GM21390 (cell line): ENCODE data around the gene NHEJ1.

Source experiments
- ATAC-seq: cut with Tn5 transposase; IDR thresholded peaks from one replicate; pipeline ENCODE4 v1.9.1; 2021; ENCODE audit not compliant: unreplicated experiment

The NHEJ1 gene

GRCh38 chr2:219059725-219060682 lies 100.6 kb downstream of the NHEJ1 start:
- no peak for ATAC-seq

- ATAC-seq, result no peak
These were observed 101.3 kb downstream of the NHEJ1 start for GRCh38 chr2:219059375-219059724.

- ATAC-seq, result no peak
These were observed 101.9 kb downstream of the NHEJ1 start for GRCh38 chr2:219058541-219059374.

- ATAC-seq, result peak; percentile 90
These were observed 102.7 kb downstream of the NHEJ1 start for GRCh38 chr2:219057709-219058540.

- ATAC-seq, result no peak
These were observed 103.5 kb downstream of the NHEJ1 start for GRCh38 chr2:219056896-219057708.

- ATAC-seq, result no peak
These were observed 104.3 kb downstream of the NHEJ1 start for GRCh38 chr2:219056176-219056895.

GRCh38 chr2:219054956-219055903 lies 105.4 kb downstream of the NHEJ1 start:
- ATAC-seq, result no peak

- no peak for ATAC-seq
These were observed 111.3 kb downstream of the NHEJ1 start for GRCh38 chr2:219049282-219049681.

- no peak for ATAC-seq
These were observed 114.6 kb downstream of the NHEJ1 start for GRCh38 chr2:219045937-219046550.

- ATAC-seq, result no peak
These were observed 117.9 kb downstream of the NHEJ1 start for GRCh38 chr2:219042750-219043149.

- no peak for ATAC-seq
These were observed 118.5 kb downstream of the NHEJ1 start for GRCh38 chr2:219042157-219042556.

GRCh38 chr2:219041252-219041651 lies 119.4 kb downstream of the NHEJ1 start, which contains the start of gene CFAP65:
TSS of gene CFAP65 (minus strand) at chr2:219041516. CDS start at chr2:219039048, 2,468 bp downstream.
- no peak for ATAC-seq

GRCh38 chr2:219038600-219038999 lies 122.0 kb downstream of the NHEJ1 start:
- no peak for ATAC-seq

- no peak for ATAC-seq
These were observed 122.7 kb downstream of the NHEJ1 start for GRCh38 chr2:219037783-219038499.

GRCh38 chr2:219035942-219036341 lies 124.7 kb downstream of the NHEJ1 start:
- no peak for ATAC-seq

- no peak for ATAC-seq
These were observed 125.8 kb downstream of the NHEJ1 start for GRCh38 chr2:219034823-219035222.

GRCh38 chr2:219032051-219032745 lies 128.4 kb downstream of the NHEJ1 start:
- no peak for ATAC-seq
